Muscle layer of duodenum (tissue), 2 donors: ENCODE measurements around the gene ENG.

Experiments used
- H3K27ac ChIP-seq: one replicate; pipeline ENCODE4 v1.7.0; 2013; ENCODE audit warnings: mild to moderate bottlenecking, low read length
- H3K27me3 ChIP-seq: one replicate; pipeline ENCODE4 v1.7.0; 2013; ENCODE audit warnings: low read depth, mild to moderate bottlenecking, control low read depth, low read length
- H3K36me3 ChIP-seq, 2 donors: one replicate each; pipeline ENCODE4 v1.7.0; 2013; ENCODE audit warnings: low read length in 2 of 2, control low read depth in 1 of 2, mild to moderate bottlenecking in 1 of 2; ENCODE audit not compliant: insufficient read depth in 2 of 2, control insufficient read depth in 1 of 2
- H3K4me1 ChIP-seq, 2 donors: one replicate each; pipeline ENCODE4 v1.7.0; 2013; ENCODE audit warnings: low read length in 2 of 2, mild to moderate bottlenecking in 2 of 2, control low read depth in 1 of 2, moderate library complexity in 1 of 2; ENCODE audit not compliant: insufficient read depth in 2 of 2, control insufficient read depth in 1 of 2
- H3K4me3 ChIP-seq, 2 donors: one replicate each; pipeline ENCODE4 v1.7.0; 2013; ENCODE audit warnings: low read length in 2 of 2, low read depth in 1 of 2, mild to moderate bottlenecking in 1 of 2
- H3K9me3 ChIP-seq, 2 donors: one replicate each; pipeline ENCODE4 v1.7.0; 2013; ENCODE audit warnings: low read length in 2 of 2, control low read depth in 1 of 2, mild to moderate bottlenecking in 1 of 2; ENCODE audit not compliant: control insufficient read depth in 1 of 2
- donor health status: healthy.

The ENG gene

GRCh38 chr9:127809002-127809539 lies 45.4 kb downstream of the ENG start:
- Histone ChIP-seq H3K4me3 (no peak overlapping the region), H3K36me3 (peaks cover 27 to 46% of the 10 kb centered on the region in 2 donors), H3K27me3 (no peaks in the 10 kb centered on the region), H3K27ac (no peak overlapping the region), H3K4me1 (peaks cover 0 to 13% of the 10 kb centered on the region in 2 donors), H3K9me3 (no peaks in the 10 kb centered on the region)

DNA sequence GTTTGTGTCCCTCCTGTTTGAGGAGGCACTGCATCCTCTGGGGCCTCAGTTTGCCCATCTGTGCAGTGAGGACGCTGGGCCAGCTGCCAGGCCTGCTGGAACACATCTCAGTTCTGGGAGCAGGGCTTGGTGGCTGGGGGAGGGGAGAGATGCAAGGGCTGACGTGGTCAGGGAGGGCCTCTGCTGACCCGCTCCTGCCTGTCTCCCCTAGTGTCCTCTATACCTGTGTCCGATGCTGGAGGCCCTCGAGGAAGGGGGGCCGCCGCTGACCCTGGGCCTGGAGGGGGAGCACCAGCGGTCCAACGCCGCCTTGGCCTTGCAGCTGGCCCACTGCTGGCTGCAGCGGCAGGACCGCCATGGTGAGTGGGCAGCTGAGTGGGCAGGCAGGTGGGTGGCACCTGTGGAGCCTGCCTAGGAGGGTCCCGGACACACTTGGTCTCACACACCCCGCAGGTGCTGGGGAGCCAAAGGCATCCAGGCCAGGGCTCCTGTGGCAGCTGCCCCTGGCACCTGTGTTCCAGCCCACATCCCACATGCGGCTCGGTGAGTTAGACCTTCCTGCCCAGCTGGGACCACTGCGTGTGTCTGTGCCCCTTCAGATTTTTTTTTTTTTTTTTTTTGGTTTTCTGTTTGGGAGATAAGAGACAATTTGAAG lies 46.0 kb downstream of the ENG start:
- Histone ChIP-seq H3K4me3 (no peak overlapping the region), H3K9me3 (no peaks in the 10 kb centered on the region), H3K36me3 (peaks cover 21 to 41% of the 10 kb centered on the region in 2 donors), H3K27ac (no peak overlapping the region), H3K4me1 (peaks cover 0 to 19% of the 10 kb centered on the region in 2 donors), H3K27me3 (no peaks in the 10 kb centered on the region)

GRCh38 chr9:127806871-127807270 lies 47.6 kb downstream of the ENG start:
- Histone ChIP-seq H3K4me1 (peaks cover 5 to 26% of the 10 kb centered on the region in 2 donors), H3K4me3 (no peak overlapping the region), H3K27ac (no peak overlapping the region), H3K27me3 (no peaks in the 10 kb centered on the region), H3K9me3 (no peaks in the 10 kb centered on the region), H3K36me3 (peaks cover 14 to 32% of the 10 kb centered on the region in 2 donors)

DNA sequence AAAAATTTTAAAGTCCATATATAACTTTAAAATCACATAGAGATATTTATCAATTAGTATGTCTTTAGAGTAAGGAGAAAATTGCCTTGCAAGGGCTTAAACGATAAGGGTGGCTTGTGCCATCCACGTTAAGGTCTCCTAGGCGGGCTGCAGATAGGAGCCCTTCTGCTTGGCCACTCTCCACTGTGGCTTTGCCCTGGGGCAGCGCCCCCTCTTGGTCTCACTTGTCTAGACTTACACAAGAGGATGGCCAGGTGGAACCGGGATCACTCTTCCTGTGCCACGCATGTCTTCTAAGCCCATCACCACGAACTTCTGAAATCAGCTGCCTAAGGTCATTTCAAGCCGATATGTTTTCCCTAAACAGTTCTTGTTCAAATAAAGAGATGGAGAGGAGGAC lies 48.8 kb downstream of the ENG start:
- Histone ChIP-seq H3K4me3 (no peak overlapping the region), H3K27me3 (no peaks in the 10 kb centered on the region), H3K4me1 (peaks cover 6 to 27% of the 10 kb centered on the region in 2 donors), H3K36me3 (peaks cover 14 to 32% of the 10 kb centered on the region in 2 donors), H3K9me3 (no peaks in the 10 kb centered on the region), H3K27ac (no peak overlapping the region)

DNA sequence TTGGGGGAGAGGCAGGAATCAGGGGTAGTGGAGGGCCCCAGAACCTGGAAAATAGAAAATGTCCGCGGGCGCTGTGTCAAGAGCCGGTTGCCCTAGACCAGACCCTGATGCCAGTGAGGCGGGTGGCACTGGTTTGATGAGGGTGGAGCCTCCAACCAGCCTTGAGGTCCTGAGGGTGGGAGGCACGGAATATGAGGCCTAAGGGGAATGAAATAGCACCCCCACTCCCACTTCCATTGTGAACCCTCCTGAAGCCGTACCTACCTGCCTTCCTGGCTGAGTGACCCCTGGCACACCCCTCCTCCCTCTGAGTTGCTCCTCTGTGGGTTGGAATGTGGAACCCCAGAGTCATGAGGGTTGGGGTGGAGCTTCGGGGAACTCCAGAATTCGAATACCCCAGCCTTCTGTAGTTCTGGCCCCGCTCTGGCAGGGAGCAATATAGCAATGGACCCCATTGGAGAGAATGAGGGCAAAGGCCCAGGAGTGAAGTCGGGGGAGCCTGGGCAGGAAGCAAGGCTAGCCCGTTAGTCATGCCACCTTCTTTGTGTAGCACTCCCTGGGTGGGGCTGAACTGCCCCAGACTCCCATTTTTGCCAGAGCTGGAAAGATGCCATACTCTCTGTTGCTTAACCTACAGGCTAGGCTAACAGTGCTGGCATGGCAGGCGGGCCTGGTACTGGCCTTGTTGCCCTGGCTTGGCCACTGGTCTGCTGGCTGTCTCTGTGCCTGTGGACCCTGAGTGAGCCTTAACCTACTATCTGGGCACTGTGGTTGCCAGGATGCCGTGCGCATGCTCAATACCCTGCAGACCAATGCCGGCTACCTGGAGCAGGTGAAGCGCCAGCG lies 50.7 kb downstream of the ENG start:
- Histone ChIP-seq H3K9me3 (no peaks in the 10 kb centered on the region), H3K4me1 (peaks cover 6 to 23% of the 10 kb centered on the region in 2 donors), H3K4me3 (peak overlapping the region; percentile 76 to 88), H3K36me3 (peaks cover 12 to 27% of the 10 kb centered on the region in 2 donors), H3K27me3 (no peaks in the 10 kb centered on the region), H3K27ac (peak overlapping the region; percentile 94)

- Histone ChIP-seq H3K9me3 (no peaks in the 10 kb centered on the region), H3K27ac (peak within 1 kb of the TSS; percentile 94), H3K4me1 (peaks cover 6 to 23% of the 10 kb centered on the region in 2 donors), H3K4me3 (peak within 1 kb of the TSS; percentile 76 to 88), H3K36me3 (peaks cover 6 to 19% of the 10 kb centered on the region in 2 donors), H3K27me3 (no peaks in the 10 kb centered on the region)
Observed at GRCh38 chr9:127802576-127803443, 51.6 kb downstream of the ENG start, which contains the start of gene FPGS. Gene FPGS (plus strand): TSS chr9:127802882. CDS start chr9:127802925, 43 bp downstream.

GRCh38 chr9:127801955-127802575 lies 52.4 kb downstream of the ENG start:
- H3K9me3 ChIP-seq: no peaks in the 10 kb centered on the region
- H3K36me3 ChIP-seq: peaks cover 2 to 11% of the 10 kb centered on the region in 2 donors
- H3K27me3 ChIP-seq: no peaks in the 10 kb centered on the region
- H3K4me3 ChIP-seq: peak overlapping the region; percentile 50 to 76
- H3K4me1 ChIP-seq: peaks cover 6 to 23% of the 10 kb centered on the region in 2 donors
- H3K27ac ChIP-seq: peak overlapping the region; percentile 80

GRCh38 chr9:127796852-127797370 lies 57.5 kb downstream of the ENG start:
- no peaks in the 10 kb centered on the region for H3K27me3 ChIP-seq
- peaks cover 0 to 13% of the 10 kb centered on the region in 2 donors for H3K36me3 ChIP-seq
- no peak overlapping the region for H3K27ac ChIP-seq
- H3K4me3 ChIP-seq: no peak overlapping the region
- peaks cover 5 to 13% of the 10 kb centered on the region in 2 donors for H3K4me1 ChIP-seq
- no peaks in the 10 kb centered on the region for H3K9me3 ChIP-seq

DNA sequence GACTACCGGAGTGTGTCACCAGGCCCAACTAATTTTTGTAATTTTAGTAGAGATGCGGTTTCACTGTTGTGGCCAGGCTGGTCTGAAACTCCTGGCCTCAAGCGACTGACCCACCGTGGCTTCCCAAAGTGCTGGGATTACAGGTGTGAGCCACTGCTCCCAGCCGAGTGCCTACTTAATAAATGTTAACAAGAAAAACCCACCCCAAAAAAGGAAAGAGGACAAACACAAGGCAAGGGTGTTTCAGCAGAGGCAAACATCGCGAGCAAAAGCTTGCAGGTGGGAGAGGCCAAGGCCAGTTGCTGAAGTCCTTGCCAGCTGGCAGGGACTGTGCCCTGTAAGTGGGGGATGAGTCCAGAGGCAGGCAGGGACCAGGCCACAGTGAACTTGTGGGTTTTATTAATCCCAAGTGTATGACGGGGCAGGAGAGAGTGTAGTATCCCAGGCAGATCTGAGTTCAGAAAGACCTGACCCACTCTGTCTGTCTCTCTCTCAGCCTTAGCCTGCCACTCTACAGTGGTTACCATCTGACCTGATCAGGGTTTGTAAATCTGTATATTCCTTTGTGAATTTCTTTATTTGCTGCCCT lies 58.1 kb downstream of the ENG start:
- H3K4me3 ChIP-seq: no peak overlapping the region
- peaks cover 3 to 12% of the 10 kb centered on the region in 2 donors for H3K4me1 ChIP-seq
- no peaks in the 10 kb centered on the region for H3K9me3 ChIP-seq
- peaks cover 4 to 18% of the 10 kb centered on the region in 2 donors for H3K36me3 ChIP-seq
- no peaks in the 10 kb centered on the region for H3K27me3 ChIP-seq
- H3K27ac ChIP-seq: no peak overlapping the region
